Fibroblast of upper back skin (primary cell): ENCODE measurements around the gene FUT3.
A peak's percentile ranks its signal among the peaks of the same experiment; 100 is the strongest.
"Not testable (repeated sequence)": the region's sequence is repeated elsewhere in the genome, so short reads cannot be mapped to it uniquely, and the experiment has no call there.

Source experiments
- DNase-seq: peaks from one replicate; pipeline ENCODE4 v3.0.0-alpha.2; 2013

Gene FUT3

GRCh38 chr19:5881543-5882299 is 30.5 kb upstream of the FUT3 start:
- DNase-seq = no peak

- DNase-seq = peak; percentile 80
Measured at GRCh38 chr19:5880604-5881078, 29.4 kb upstream of the FUT3 start.

- DNase-seq = no peak
Measured at GRCh38 chr19:5880196-5880595, 28.9 kb upstream of the FUT3 start.

- no peak for DNase-seq
Measured at GRCh38 chr19:5877882-5878281, 26.6 kb upstream of the FUT3 start.

GRCh38 chr19:5877427-5877826 is 26.2 kb upstream of the FUT3 start:
- no peak for DNase-seq

- DNase-seq = peak; percentile 58
Measured at GRCh38 chr19:5874496-5874895, 23.2 kb upstream of the FUT3 start.

- DNase-seq = no peak
Measured at GRCh38 chr19:5873617-5874199, 22.5 kb upstream of the FUT3 start.

GRCh38 chr19:5870986-5871394 is 19.7 kb upstream of the FUT3 start:
- DNase-seq = no peak

- DNase-seq = no peak
Measured at GRCh38 chr19:5867201-5868136, 16.2 kb upstream of the FUT3 start.

GRCh38 chr19:5865772-5866171 is 14.5 kb upstream of the FUT3 start:
- no peak for DNase-seq

GRCh38 chr19:5864725-5865486 is 13.7 kb upstream of the FUT3 start:
- no peak for DNase-seq

GRCh38 chr19:5864013-5864720 is 12.9 kb upstream of the FUT3 start:
- no peak for DNase-seq

- DNase-seq = no peak
Measured at GRCh38 chr19:5863030-5863665, 11.9 kb upstream of the FUT3 start.

GRCh38 chr19:5857203-5858081 is 6.2 kb upstream of the FUT3 start:
- DNase-seq = no peak

GRCh38 chr19:5855151-5855550 is 3.9 kb upstream of the FUT3 start:
- not testable (repeated sequence) for DNase-seq

- not testable (repeated sequence) for DNase-seq
Measured at GRCh38 chr19:5854121-5854520, 2.9 kb upstream of the FUT3 start.

- DNase-seq = peak; percentile 76
Measured at GRCh38 chr19:5850743-5851293, 431 bp downstream of the FUT3 start.

- DNase-seq = no peak
Measured at GRCh38 chr19:5850189-5850588, 1.1 kb downstream of the FUT3 start.

GRCh38 chr19:5848621-5849020 is 2.6 kb downstream of the FUT3 start:
- not testable (repeated sequence) for DNase-seq

GRCh38 chr19:5847846-5848245 is 3.4 kb downstream of the FUT3 start:
- not testable (repeated sequence) for DNase-seq
